ENCODE results near the gene ENTPD3.

ENTPD3 gene

DNA sequence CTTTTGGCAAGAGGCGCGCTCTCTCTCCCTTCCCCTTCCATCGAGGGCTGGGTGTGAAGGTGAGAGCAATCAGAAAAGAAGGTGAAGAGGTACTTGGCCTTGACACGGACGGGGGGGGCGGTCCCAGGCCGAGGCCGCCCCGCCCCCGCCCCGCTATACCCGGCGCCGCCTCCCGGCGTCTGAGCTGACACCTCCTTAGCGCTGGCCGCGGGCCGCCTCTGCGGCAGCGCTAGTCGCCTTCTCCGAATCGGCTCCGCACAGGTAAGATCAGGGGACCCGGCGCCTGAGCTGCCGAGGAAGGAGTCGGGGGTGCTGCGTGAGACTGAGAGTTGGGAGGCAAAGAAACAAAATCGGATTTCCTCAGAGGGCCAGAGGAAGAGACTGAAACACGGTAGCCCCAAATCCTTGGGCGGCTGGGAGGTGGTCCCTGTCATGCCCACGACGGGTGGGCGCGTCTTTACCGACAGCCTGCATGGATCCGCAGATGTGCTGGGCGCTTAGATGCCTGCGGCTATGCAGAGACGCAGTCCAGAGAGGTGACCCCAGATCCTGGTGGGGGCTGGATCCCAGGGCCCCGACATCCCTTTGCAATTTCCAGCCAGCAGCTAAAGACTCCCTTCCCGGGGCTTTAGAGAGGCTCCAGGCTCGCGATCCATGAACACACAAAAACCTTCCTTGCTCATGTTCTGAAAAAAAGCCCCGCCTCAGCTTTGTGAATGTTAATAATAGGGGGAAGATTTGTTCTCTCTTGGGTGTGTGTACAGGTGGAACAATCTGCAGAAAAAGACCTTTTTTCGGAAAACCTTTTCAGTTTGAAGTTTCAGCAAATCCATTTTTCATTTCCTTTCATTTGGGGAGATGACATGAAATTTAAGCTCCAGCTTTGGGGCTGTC lies at the start of gene ENTPD3:
ENTPD3 (plus strand) TSS at position 184 of the 894 bp plus-strand sequence. CDS start 874 bp downstream, outside the sequence.
- FAIRE-seq (no peak), DNase-seq (ENCODE audit: extremely low spot score, insufficient read length, low read depth) (no peak)

DNA sequence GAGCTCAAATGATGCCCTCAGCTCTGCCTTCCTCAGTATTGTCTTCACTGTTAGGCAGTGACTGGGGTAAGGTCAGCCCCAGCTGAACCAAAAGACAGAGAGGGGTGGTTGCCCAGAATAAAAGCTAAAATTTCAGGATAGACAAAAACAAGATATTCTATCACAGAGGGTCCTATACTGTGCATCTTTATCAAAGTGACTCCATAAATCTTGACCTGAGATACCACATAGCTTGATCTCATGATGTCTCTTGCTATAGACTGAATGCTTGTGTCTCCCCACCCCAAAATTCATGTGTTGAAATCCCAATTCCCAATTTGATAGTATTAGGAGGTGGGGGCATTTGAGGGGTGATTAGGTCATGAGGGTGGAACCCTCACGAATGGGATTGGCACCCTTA lies 47.1 kb upstream of the ENTPD3 start:
- FAIRE-seq (no peak), DNase-seq (ENCODE audit: extremely low spot score, insufficient read length, low read depth) (no peak)

DNA sequence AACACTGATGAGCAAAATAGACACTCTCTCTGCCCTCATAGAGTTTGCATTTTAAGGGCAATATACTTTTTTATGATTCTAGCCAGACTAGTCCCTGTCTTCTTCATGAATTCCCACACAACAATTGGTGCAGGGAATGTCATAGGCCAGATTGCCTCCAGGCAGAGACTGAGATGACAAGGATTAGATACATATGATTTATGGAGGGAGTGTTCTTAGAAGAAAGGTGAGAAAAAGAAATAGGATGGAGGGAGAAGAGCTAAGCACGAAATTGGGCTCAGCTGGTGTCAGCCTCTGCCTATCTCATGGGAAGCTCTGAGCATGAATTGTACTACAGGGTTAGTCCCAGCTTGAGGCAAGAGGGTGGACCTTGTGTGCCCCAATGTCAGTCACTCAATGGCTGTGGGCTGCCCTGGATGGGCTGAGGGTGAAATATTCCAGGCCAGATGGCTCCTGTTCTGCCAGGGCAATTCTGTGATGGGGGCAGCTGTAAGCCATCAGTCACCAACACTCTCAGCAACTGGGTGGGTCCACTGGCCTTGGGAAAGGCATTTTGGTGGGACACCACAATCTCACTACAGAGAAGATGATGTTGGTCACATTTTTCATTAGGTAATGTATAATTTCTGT lies 46.3 kb upstream of the ENTPD3 start:
- FAIRE-seq (no peak), DNase-seq (ENCODE audit: extremely low spot score, insufficient read length, low read depth) (no peak)

- DNase-seq (ENCODE audit: extremely low spot score, insufficient read length, low read depth) (no peak), FAIRE-seq (no peak)
These were observed 45.3 kb upstream of the ENTPD3 start for GRCh38 chr3:40341671-40342070.

GRCh38 chr3:40350529-40350928 lies 36.5 kb upstream of the ENTPD3 start:
- DNase-seq (ENCODE audit: extremely low spot score, insufficient read length, low read depth) (no peak), FAIRE-seq (no peak)

DNA sequence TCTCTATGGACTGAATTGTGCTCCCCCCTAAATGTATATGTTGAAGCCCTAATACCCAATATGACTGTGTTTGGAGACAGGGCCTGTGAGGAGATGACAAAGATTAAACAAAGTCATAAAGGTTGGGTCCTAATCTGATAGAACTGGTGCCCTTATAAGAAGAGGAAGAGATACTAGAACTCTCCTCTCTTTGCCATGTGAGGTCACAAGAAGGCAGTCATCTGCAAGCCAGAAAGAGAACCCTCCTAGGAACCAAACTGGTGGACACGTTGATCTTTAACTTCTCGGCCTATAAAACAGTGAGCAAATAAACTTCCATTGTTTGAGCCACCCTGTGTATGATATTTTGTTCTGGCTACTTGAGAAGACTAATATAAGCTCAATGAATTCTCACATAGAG lies 31.6 kb upstream of the ENTPD3 start:
- DNase-seq (ENCODE audit: extremely low spot score, insufficient read length, low read depth) (no peak), FAIRE-seq (no peak)

- DNase-seq (ENCODE audit: extremely low spot score, insufficient read length, low read depth) (no peak), FAIRE-seq (no peak)
These were observed 28.5 kb upstream of the ENTPD3 start for GRCh38 chr3:40358454-40358853.

GRCh38 chr3:40363674-40364073 lies 23.3 kb upstream of the ENTPD3 start:
- FAIRE-seq = no peak
- no peak for DNase-seq (ENCODE audit: extremely low spot score, insufficient read length, low read depth)

- no peak for FAIRE-seq
These were observed 20.5 kb upstream of the ENTPD3 start for GRCh38 chr3:40366203-40367162.

DNA sequence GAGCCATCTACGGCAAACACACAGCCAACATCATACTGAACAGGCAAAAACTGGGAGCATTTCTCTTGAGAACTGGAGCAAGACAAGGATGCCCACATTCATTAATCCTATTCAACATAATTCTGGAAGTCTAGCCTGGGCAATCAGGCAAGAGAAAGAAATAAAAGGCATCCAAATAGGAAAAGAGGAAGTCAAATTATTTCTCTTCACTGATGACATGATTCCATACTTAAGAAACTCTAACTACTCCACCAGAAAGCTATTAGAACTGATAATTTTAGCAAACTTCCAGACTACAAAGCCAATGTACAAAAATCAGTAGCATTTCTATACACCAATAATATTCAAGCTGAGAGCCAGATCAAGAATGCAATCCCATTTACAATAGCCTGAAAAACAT lies 17.3 kb upstream of the ENTPD3 start:
- DNase-seq (ENCODE audit: extremely low spot score, insufficient read length, low read depth) = no peak
- FAIRE-seq = no peak

More at GRCh38 chr3:40366203-40367162, 20.5 kb upstream of the ENTPD3 start:
- no peak for DNase-seq (ENCODE audit: extremely low spot score, insufficient read length, low read depth)

GRCh38 chr3:40377822-40378221 lies 9.2 kb upstream of the ENTPD3 start:
- DNase-seq (ENCODE audit: extremely low spot score, insufficient read length, low read depth) (no peak), FAIRE-seq (no peak)

DNA sequence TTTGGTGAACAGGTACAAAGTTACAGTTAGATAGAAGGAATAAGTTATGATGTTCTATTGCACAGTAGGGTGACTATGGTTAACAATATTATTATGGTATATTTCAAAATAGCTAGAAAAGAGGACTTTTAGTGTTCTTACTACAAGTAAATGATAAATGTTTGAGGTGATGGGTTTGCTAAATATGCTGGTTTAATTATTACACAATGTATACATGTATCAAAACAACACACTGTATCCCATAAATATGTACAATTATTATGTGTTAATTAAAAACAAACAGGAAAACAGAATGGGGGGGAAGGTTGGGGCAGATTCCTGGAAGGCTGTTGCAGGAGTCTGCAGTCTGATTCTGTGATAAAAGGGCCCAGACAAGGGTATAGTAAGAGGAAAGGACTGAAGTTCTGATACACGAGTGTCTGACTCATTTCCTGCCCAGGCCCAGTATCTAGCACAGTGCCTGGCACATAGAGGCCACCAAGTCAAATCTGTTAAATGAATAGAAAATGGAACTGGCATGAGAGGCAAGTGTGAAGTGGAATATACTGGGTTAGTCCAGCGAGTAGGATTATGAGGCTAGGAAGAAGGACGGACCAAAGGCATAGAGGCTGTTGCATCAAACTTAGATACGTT lies 7.2 kb upstream of the ENTPD3 start:
- DNase-seq (ENCODE audit: extremely low spot score, insufficient read length, low read depth) (no peak), FAIRE-seq (no peak)

DNA sequence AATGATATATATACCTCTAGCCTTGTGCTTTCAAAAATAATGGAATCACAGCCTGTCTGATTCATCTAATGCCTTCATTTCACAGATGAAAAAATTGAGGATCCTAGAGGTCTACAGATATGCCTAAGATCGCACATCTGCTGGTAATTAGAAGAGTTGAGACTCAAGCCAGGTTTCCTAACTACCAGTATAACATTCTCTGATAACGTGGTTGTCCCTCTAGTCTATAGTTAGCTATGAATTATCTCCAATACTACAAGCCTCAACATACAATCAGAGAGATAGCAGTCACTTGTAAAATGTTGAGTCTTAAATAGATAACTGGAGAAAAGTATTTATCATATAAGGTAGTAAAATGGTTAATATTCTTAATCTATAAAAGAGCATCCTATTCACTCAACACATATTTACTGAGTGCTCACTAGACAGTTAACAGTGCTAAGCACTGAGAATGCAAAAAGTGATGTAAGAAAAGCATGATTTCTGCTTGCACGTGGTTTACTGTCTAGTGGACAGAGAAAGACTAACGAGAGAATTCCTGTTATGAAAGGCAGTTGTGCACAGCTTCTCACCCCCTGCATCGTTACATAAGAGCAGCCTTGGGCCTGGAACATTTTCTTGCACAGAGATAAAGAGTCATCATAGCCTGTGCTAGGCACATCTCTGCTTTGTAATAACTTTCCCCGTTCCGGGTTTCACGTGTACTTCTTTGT lies 4.9 kb upstream of the ENTPD3 start:
- no peak for FAIRE-seq

DNA sequence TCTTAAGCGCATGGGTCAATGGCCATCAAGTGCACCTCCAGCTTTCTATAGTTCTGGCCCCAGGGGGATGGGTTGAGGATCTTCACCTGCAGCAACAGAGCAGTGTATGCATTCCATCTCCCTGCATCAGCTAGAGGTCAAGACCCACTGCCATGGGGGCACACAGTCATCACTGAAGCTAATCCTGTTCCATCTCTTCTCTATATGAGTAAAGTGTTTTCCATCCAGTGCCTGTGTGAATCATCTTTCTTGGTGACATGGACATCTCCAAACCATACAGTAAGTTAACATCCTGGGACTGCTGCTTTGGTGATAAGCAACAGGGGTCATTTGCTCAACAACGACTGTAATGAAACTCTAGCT lies 4.4 kb upstream of the ENTPD3 start:
- DNase-seq (ENCODE audit: extremely low spot score, insufficient read length, low read depth) = no peak
- no peak for FAIRE-seq

More for the DNA sequence above, 4.9 kb upstream of the ENTPD3 start:
- no peak for DNase-seq (ENCODE audit: extremely low spot score, insufficient read length, low read depth)

- FAIRE-seq = no peak
- no peak for DNase-seq (ENCODE audit: extremely low spot score, insufficient read length, low read depth)
These were observed 771 bp upstream of the ENTPD3 start for GRCh38 chr3:40386213-40386612.

GRCh38 chr3:40387895-40388254 lies 891 bp downstream of the ENTPD3 start:
- FAIRE-seq = no peak
- DNase-seq (ENCODE audit: extremely low spot score, insufficient read length, low read depth) = no peak

DNA sequence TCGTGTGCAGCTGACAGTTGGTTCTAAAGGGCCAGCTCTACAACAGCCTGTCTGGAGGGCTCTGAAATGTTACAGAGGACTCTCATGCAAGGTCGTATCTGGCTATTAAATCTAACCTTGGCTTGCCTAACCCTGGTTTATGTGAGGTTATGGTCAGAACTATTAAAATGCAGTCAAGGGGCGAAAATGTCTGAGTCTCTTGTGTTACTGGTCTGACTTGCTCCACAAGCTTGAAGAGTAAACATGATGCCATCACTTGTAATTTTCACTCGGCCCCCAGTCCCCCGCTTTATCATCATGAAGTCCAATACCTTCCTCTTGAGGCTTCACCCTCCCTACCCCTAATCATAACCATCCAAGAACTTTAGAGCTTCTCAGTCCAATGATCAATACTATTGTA lies 9.4 kb downstream of the ENTPD3 start:
- DNase-seq (ENCODE audit: extremely low spot score, insufficient read length, low read depth) = no peak
- FAIRE-seq = no peak

DNA sequence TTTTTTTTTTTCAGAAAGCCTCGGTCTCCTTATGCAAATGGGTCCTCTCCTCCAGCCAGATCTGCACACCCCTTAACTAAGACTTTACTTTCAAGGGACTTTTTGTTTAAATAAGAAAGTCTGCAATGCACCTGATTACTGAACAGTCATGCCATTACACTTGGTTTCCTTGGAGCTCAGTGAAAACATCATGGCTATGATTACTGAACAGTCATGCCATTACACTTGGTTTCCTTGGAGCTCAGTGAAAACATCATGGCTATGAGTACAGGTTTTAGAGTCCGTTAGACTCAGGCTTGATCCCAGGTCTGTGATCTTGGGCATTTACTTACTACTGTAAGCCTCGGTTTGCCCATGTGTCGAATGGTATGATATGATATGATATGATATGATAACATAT lies 10.1 kb downstream of the ENTPD3 start:
- DNase-seq (ENCODE audit: extremely low spot score, insufficient read length, low read depth) (no peak), FAIRE-seq (no peak)

- DNase-seq (ENCODE audit: extremely low spot score, insufficient read length, low read depth) (no peak), FAIRE-seq (no peak)
These were observed 10.9 kb downstream of the ENTPD3 start for GRCh38 chr3:40397912-40398311.

Measured in GM18507 (cell line).